ENCODE measurements around the gene DCAF4.
"Not testable (repeated sequence)": the region's sequence is repeated elsewhere in the genome, so short reads cannot be mapped to it uniquely, and the experiment has no call there.

Gene DCAF4

DNA sequence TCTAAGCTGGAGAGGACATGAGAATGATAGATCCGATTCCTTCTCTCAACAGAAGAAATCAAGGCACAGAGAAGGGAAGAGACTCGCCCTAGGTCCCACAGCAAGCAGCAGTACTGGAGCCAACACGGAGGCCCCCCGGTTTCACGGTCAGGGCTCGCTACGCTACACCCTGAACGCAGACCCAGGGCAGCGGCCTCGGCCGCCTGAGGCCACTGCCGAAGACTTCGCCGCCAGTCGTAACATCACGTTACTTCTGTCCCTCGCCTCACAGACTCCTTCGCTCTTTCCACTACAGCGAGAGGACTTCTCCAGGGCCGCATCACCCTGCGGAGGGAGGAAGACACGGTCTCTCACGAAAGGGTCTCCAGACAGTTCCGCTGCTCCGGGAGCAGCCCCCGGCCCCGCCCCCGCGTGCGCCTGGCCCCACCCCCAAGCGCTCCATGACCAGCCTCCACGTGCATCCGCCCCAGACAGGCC lies 411 bp upstream of the DCAF4 start:
- no peak for DNase-seq (ENCODE audit: low read depth, low spot score)

DNA sequence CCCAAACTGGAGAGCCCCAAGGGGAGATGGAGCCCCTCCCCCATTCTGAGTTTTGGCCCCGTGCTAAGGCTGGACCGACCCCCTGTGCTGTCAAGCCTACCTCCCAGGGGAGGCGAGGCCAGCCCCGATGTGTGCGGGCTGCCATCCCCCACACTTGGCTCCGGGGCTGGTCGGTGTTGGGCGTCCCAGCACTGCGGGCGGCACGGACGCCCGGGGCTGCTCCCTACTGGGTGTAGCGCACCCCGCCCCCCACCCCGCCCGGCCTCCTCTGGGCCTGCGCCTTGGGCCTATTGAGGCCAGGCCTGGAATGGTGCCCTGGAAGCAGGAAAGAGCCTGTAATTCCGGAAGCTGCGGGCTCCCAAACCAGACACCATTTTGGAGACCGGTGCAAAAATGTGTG lies 2.6 kb downstream of the DCAF4 start:
- no peak for DNase-seq (ENCODE audit: low read depth, low spot score)
- no peak overlapping the region for H3K27ac ChIP-seq

More for the DNA sequence above, 411 bp upstream of the DCAF4 start:
- H3K27ac ChIP-seq, result peak overlapping the region; percentile 78

DNA sequence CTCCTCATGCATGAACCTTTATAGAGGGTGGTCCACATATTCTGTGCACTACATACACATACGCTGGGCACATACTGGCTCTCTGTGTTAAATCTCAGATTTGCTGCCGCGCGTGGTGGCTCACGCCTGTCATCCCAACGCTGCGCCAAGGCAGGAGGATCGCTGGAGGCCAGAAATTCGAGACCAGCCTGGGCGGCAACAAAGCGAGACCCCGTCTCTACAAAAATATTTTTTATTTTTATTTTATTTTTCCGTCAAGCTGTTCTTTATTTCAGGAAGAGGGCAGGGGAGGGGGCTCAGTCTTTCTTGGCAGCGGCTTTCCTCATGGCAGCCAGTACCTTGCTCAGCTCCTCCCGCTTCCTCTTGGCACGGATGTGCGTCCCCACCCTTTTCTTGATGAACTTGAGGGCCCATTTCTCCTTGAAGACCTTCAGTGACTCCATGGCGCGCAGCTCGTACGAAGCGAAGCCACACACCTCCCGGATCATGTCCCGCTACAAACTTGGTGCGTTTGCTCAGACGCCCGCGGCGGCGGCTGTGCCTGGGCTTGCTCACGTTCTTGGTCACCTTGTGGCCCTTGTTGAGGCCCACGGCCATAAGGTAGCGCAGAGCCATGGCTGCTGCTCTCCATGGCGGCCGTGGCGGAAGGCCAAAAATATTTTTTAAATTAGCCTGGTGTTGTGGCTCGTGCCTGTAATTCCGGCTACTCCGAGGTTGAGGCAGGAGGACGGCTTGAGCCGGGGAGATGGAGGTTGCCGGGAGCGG lies 3.2 kb downstream of the DCAF4 start:
- no peak overlapping the region for H3K27ac ChIP-seq
- DNase-seq (ENCODE audit: low read depth, low spot score), result no peak

DNA sequence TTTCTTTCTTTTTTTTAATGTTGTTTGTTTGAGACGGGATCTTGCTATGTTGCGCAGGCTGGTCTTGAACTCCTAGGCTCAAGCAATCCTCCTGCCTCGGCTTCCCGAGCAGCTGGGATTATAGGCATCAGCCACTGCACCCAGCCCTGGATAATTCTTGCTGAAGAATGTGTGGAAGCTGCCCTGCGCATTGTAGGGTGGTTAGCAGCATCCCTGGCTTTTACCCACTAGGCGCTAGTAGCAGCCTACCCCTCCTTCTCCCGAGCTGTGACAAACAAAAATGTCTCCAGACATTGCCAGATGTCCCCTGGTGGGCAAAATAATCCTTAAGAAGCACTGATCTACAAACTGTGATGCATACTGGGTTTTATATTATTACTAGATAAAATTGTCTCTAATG lies 6.6 kb downstream of the DCAF4 start:
- no peak for DNase-seq (ENCODE audit: low read depth, low spot score)
- H3K27ac ChIP-seq, result no peak overlapping the region

DNA sequence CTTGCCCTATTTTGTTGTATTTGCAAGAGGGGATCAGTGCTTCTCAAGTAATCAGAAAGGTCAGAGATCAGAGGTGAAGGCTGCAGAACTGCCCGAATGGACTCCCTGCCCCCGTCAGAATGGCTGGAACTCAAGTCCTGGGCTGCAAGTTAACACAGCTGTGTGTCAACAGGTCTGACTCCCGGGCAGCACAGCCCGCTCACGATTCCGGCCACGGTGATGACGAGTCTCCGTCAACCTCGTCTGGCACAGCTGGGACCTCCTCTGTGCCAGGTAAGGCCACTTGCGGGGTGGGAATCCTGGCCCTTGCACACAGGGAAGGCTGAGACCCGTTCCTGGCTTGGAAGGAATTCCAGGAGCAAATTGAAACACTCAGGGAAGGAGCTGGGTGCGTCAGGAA lies 13.4 kb downstream of the DCAF4 start:
- H3K27ac ChIP-seq, result no peak overlapping the region
- DNase-seq (ENCODE audit: low read depth, low spot score), result no peak

DNA sequence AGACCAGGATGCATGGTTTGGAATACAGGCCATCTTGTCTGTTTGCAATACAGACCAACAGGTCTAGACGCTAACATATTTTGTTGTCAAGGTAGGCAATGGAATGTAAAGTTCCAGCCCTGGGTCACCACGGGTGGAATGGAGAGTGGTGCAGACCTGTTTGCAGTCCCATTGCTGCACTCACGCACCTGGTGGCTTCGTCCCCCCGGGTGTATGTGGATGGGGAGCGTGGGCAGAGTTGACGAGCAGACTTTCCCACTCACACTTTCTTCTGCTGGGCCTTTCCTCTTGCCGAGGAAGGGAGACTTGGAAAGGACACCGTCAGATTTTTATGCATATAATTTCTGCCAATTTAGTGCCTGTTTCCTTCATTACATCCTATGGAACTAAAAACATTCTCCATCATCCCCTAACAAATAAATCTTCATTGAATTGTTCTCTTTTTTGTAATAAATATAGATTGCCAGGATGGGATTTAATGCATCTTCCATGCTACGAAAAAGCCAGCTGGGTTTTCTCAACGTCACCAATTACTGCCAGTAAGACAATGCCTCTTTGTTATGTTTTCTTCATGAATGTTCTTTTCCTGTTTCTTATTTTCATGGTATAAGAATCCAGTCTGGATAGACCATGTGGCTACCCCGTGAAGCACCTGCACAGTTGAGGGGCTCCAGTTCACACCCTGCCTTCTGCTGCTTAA lies 15.2 kb downstream of the DCAF4 start:
- DNase-seq (ENCODE audit: low read depth, low spot score), result no peak
- H3K27ac ChIP-seq, result no peak overlapping the region

DNA sequence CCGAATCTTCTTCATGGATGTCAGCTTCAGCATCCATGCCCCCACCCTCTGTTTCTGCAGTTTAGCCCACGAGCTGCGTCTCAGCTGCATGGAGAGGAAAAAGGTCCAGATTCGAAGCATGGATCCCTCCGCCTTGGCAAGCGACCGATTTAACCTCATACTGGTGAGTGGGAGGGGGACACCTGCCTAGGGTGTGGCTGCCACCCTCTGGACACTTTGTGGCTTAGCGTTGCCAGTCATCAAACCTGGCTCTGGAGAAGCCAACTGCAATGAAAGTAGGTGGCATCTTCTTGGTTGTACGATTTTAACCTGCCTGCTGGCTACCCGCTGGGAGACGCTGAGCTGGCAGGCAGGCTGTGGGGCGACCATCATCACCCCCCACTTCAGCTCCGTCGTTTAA lies 16.7 kb downstream of the DCAF4 start:
- no peak overlapping the region for H3K27ac ChIP-seq
- no peak for DNase-seq (ENCODE audit: low read depth, low spot score)

DNA sequence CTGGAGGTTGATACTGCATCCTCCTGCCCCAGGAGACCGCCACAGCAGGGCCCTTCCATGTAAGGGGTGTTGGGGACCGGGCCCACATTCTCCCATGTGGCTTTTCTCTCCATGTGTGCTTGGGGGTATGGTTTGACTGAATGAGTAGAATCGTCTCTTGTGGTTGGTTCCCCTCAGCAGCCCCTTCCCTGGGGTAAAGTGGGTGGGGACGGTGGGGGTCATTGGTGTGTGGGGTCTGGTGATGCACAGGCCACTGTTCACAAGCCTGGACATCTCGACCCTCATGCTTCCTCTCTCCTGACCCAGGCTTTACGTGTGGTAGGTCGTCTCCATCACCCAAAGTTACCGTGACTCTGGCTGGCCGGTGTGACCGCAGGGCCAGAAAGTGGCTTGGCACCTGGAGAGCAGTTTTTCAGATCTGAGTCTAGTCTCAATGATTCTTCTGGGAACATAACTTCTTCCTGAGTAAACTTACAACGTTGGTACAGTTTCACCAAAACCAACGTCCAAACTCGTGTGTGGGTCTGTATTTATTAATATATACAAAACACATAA lies 17.7 kb downstream of the DCAF4 start:
- DNase-seq (ENCODE audit: low read depth, low spot score), result no peak
- no peak overlapping the region for H3K27ac ChIP-seq

DNA sequence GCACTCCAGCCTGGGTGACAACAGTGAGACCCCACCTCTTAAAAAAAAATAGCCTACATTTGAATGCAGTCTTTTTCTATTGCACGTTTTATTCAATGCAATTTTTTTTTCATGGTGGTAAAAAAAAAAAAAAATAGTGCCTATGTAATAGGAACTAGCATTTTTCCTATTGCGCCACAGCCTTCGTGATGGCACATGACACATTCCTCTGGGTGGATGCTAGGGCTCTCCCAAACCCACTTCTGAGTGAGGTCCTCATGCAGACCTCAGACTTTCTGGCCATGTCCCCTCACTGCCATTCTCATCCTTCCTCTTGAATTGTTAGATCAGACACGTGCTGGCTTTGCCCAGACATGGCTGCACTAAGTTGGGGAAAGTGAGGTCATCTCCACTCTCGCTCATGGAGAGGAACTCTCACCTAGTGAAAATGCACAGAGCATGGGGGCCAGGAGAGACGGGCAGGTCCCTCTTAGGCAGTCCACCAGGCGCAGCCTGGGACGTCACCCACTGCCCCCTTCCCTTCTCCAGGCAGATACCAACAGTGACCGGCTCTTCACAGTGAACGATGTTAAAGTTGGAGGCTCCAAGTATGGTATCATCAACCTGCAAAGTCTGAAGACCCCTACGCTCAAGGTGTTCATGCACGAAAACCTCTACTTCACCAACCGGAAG lies 19.2 kb downstream of the DCAF4 start:
- no peak for DNase-seq (ENCODE audit: low read depth, low spot score)

DNA sequence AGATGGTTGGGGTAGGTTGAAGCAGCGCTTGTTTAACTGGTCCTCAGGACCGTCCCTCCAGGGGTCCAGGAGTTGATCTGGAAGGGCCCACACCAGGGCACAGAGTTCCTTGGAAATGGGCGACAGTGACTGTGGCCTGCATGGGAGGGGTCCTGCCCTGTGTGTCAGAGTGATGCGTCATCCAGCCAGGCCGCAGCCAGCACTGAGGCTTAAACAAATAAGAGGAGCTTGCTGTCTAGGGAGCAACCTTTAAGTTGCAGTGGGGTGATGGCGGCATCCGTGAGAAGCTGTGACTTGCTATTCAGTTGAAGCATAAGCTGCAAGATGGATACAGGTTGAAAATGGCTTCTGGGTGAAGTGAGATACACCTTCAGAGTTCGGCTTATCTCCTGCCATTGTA lies 20.2 kb downstream of the DCAF4 start:
- DNase-seq (ENCODE audit: low read depth, low spot score), result no peak

More for the DNA sequence above, 19.2 kb downstream of the DCAF4 start:
- no peak overlapping the region for H3K27ac ChIP-seq

DNA sequence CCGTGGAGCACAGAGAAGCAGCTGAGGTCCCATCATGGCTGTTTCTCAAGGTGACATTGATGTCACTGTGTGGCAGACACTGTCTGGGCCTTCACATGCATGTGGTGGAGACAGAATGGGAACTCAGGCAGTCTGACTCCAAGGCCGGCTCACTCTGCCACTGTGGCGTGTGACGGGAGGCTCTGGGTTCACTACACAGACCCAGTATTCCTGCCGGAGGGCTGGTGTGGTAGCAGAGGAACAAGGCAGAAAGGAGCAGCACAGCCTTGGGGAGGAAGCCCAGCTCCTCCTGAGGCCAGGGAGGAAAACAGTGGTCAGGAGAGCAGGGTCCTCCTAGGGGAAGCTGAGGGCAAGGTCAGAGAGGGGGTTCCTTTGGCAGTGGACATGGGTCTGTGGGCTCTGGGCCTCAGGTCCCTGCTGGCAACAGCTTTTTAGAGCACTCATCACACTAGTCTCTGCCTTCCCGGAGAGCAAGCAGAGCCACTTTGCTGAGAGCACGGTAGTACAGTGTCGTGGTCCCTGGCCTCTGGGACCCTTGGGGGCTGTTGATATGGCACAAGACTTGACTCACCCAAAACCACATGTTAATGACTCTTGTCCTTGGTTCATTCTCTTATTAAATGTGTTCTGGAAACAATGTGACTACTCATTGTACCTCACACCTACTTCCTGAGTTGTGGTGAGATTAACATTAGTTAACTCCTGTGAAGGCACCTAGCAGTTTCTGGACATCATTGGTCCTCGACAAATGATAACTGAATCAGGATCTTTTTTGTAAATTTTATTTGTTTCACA lies 21.3 kb downstream of the DCAF4 start:
- no peak for DNase-seq (ENCODE audit: low read depth, low spot score)
- no peak overlapping the region for H3K27ac ChIP-seq

More for the DNA sequence above, 20.2 kb downstream of the DCAF4 start:
- H3K27ac ChIP-seq, result no peak overlapping the region

DNA sequence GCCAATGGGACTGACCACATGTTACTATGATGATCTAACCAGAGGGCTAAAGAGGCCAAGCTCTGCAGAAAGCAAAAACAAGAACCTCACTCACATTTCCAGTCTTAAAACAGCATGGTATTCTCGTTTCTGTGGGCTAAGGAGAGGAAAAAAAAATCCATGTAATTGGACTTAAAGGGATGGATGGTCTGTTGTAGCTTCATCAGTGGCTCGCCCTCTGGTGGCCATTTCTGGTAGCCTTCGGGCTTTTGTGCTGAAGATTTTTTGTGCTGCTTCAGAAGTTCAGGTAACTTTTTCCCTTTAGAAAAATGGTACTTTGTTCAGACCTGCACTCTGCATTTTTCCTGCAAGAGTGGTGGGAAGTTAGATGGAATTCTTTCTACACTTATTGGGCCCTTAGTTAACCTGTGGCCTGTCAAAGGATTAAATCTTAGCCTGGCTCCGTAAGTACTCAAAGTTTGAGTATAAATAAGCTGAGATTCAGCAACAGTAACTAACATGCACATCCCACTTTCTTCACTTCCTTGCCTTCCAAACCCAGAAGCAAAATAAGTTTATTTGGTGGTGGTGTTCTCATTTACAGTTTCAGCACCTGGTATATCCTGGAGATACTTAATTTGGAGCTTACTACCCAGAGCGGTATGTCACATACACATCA lies 22.3 kb downstream of the DCAF4 start:
- DNase-seq (ENCODE audit: low read depth, low spot score), result no peak
- H3K27ac ChIP-seq, result no peak overlapping the region

DNA sequence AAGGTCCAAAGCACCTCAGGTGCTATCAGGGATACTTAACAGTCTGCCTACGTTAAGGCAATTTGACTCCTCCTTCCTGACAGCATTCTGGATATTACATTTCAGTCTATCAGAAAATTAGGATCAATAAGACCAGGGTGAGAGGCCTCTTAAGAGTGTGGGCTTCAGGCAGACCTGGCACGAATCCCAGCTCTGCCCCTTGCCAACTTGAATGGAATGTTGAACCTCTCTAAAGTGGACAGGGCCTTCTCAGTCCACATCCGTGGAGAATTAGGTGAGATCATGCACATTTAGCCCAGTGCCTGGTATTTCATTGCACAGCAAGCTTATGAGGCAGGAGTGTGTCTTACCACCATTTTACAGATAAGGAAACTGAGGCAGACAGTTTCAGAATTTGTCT lies 25.9 kb downstream of the DCAF4 start:
- no peak overlapping the region for H3K27ac ChIP-seq
- no peak for DNase-seq (ENCODE audit: low read depth, low spot score)

DNA sequence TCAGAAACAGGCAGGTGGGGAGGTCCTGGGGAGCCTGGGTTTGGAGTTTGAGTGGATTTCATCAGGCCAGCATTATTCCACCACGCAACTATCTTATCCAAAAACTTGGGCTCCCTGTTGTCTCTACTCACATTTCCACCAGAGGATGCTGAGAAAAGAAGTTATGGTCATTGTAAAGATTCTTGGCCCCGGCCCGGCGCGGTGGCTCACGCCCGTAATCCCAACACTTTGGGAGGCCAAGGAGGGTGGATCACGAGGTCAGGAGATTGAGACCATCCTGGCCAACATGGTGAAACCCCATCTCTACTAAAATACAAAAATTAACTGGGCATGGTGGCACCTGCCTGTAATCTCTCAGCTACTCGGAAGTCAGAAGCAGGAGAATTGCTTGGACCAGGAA lies 30.5 kb downstream of the DCAF4 start:
- DNase-seq (ENCODE audit: low read depth, low spot score); H3K27ac ChIP-seq: not testable (repeated sequence)

DNA sequence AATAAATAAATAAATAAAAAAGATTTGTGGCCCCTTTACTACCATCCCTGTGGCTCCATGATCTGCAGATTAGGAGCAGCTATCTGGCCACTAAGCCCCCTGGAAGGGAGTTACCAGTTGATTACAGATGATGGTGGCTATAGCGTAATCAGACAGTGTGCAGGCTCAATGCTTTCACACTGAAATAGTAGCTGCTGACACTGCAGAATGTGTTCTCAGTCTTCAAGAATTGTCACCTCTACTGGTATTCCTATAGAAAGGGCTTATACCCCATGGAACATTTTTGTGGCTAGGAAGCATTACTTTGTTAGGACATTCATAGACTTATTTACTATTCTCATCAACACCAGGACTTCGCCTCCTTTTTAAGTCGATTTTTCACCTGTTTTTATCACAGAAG lies 30.9 kb downstream of the DCAF4 start:
- DNase-seq (ENCODE audit: low read depth, low spot score), result no peak
- no peak overlapping the region for H3K27ac ChIP-seq

DNA sequence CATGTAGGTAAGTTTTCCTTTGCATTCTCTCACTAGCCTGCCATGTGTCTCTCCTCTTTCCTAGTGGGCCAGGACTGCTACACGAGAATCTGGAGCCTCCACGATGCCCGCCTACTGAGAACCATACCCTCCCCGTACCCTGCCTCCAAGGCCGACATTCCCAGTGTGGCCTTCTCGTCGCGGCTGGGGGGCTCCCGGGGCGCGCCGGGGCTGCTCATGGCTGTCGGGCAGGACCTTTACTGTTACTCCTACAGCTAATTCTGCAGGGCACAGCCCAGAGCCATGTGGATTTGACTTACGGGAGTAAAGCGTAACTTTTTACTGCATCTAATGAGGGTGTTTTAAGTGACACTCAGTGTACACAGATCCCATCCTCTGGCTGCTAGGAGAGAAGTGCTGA lies 32.3 kb downstream of the DCAF4 start:
- H3K27ac ChIP-seq, result no peak overlapping the region
- no peak for DNase-seq (ENCODE audit: low read depth, low spot score)

DNA sequence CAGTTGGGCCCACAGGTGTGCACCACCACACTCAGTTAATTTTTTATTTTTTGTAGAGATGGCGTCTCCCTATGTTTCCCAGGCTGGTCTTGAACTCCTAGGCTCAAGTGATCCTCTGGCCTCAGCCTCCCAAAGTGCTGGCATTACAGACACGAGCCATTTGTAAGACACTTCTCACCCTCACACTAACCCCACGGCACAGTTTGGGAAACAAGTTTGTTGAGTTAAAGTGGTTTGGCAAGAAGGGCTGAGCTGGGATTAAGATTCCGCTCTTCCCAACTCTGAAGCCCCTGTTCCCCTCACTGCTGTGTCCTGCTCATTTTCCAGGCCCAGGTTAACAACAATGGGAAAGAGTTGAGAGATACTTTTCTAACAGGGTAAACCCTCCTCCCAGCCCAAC lies 34.8 kb downstream of the DCAF4 start:
- peak overlapping the region; percentile 86 for H3K27ac ChIP-seq
- DNase-seq (ENCODE audit: low read depth, low spot score), result not testable (repeated sequence)

DNA sequence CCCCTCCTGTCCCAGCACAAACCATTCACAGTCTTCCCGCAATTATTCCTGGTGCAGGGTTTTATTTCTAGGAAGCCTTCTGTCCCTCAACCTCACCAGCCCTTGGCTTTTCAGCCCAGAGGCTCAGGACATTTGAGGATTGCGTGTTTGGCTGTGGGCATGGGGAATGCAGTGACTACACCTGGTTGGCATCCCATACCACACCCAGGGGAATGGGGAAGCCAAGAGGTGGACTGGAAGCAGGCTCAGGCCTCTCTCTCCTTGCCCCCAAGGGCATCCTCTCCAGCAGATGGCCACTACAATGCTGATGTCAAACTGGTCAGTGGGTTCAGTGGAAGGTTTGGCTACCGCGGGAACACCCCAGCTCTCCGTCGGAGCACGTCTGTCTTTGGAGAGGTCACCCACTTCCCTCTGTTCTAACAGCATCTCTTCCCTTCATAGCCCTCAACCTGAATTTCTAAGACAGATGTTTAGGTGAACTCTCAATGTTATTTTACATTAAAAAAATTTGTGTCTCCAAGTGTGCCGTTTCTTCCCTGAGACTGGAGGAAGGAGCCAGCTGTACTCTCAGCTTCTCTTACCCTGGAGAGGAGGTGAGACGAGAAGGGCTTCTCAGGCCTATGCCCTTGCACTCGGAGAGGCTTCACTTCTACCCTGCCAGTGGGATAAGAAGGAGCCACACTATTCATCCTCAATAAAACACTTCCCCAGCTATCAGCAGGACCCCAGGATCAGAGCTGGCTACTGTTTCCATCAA lies 35.5 kb downstream of the DCAF4 start:
- peak; percentile 45 for DNase-seq (ENCODE audit: low read depth, low spot score)
- H3K27ac ChIP-seq, result peak overlapping the region; percentile 86

DNA sequence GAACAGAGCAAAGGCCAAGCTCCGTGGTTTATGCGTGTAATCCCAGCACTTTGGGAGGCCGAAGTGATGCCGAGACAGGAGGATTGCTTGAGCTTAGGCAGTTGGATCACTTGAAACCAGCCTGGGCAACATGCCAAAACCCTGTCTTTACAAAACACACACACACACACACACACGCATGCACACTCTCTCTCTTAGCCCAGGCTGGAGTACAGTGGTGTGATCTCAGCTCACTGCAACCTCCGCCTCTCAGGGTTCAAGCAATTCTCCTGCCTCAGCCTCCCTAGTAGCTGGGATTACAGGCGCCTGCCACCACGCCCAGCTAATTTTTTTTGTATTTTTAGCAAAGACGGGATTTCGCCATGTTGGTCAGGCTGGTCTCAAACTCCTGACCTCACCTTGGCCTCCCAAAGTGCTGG lies 36.1 kb downstream of the DCAF4 start:
- DNase-seq (ENCODE audit: low read depth, low spot score), result not testable (repeated sequence)
- H3K27ac ChIP-seq, result peak overlapping the region; percentile 86

Data from epithelial cell of prostate (primary cell).